ENCODE results near the gene GGCT.
A peak's percentile ranks its signal among the peaks of the same experiment; 100 is the strongest.
"Not testable (repeated sequence)": the region's sequence is repeated elsewhere in the genome, so short reads cannot be mapped to it uniquely, and the experiment has no call there.

Gene GGCT

GRCh38 chr7:30522159-30522558 lies 17.5 kb upstream of the GGCT start:
- intact Hi-C loops (cut with DNase I), result no loop called here
- DNase-seq, result no peak

GRCh38 chr7:30521532-30521931 lies 16.9 kb upstream of the GGCT start:
- DNase-seq, result no peak

DNA sequence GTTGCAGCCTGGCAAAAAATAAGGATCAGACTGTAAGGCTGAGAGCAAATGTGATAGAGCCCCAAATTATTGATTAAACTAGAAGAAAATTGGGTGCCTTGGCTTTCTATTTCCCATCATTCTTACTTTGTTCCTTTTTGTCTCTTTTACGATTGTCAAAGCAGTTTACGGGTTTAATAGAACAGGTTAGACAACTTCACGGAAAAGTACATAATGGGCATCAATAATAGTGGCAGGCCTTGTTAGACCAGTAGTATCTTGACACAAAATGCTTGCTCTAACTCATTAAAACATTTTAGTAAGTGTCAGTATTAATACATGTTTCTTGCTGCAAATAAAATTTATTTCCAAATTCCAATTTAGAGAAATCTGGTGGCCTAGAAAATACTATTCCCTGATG lies 14.5 kb upstream of the GGCT start:
- DNase-seq, result no peak
- intact Hi-C loops (cut with DNase I), result no loop called here

More at GRCh38 chr7:30521532-30521931, 16.9 kb upstream of the GGCT start:
- intact Hi-C loops (cut with DNase I), result no loop called here

GRCh38 chr7:30515761-30516160 lies 11.1 kb upstream of the GGCT start:
- intact Hi-C loops (cut with DNase I), result no loop called here
- no peak for DNase-seq

- intact Hi-C loops (cut with DNase I), result no loop called here
- DNase-seq, result no peak
These were observed 10.1 kb upstream of the GGCT start for GRCh38 chr7:30514776-30515175.

- intact Hi-C loops (cut with DNase I), result no loop called here
- no peak for DNase-seq
These were observed 9.5 kb upstream of the GGCT start for GRCh38 chr7:30514177-30514576.

DNA sequence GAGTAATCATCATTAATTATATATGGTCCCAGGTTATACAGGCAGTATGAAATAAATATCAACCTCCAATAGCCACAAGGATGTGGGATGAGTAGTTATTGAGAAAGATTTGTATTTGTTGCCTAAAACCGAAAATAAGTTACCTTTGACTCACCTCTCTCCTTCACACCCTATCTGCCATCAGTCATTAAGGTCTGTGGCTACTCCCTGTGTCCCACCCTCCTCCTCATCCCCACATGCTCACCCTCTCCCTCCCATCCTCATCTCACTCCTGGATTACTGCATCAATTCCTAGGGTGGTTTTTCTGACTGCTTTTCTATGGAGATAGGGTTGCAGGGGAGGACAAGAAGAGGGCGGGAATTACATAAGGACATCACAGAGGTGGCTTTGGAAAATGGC lies 9.1 kb upstream of the GGCT start:
- intact Hi-C loops (cut with DNase I), result no loop called here

DNA sequence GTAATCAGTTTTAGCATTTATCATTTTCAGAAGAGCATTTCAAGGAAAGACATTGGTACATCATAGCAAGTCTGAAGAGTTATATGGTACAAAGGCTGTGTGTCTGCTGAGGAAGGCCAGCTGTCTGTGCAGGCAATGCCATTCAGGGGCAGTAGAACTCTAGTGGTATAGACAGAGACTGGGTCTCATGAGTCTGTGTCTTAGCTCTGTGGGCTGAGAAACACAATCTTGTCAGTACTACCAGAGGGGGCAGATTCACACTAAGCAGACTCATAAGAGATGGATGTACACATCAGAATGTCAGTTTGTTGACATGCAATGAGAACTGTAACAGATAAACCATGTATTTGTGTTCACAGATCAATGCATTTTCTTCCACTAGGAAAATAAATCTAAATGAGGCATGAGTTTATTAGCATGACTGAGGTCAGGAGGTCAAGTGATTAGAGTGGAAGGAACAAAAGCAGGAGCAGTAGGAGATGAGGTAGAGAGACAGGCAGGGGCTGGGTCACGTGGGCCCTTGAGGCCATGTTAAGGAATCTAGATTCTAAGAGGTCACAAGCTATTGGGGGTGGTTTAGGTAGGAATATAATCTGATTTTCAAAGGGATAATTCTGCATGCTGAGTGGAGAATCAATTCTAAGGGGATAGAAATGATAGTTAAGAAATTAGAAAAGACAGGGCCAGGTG lies 7.5 kb upstream of the GGCT start:
- intact Hi-C loops (cut with DNase I), result no loop called here
- DNase-seq, result no peak

More for the DNA sequence above, 9.1 kb upstream of the GGCT start:
- no peak for DNase-seq

DNA sequence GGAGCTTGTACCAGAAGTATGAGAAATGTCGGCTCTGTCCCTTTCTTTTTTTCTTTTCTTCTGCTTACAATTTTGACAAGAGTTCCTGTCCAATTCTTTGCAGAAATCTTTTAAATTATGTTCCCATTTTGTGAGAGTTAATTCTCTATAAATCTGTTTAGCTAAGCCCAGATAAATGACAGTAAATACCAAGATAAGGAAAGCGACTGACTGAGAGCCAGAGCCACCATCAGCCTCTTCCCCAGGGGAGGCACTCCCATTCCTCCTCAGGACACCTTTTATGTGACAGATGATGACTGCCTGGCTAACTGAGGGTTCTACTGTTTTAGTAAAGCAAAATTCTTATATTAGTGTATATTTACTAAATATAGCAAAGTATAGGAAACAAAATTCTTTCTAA lies 6.9 kb upstream of the GGCT start:
- intact Hi-C loops (cut with DNase I), result no loop called here
- no peak for DNase-seq

GRCh38 chr7:30510124-30511075 lies 5.8 kb upstream of the GGCT start:
- intact Hi-C loops (cut with DNase I), result no loop called here
- peak in 27 of 42 donors; percentile 7 to 64 (median 28) for DNase-seq

DNA sequence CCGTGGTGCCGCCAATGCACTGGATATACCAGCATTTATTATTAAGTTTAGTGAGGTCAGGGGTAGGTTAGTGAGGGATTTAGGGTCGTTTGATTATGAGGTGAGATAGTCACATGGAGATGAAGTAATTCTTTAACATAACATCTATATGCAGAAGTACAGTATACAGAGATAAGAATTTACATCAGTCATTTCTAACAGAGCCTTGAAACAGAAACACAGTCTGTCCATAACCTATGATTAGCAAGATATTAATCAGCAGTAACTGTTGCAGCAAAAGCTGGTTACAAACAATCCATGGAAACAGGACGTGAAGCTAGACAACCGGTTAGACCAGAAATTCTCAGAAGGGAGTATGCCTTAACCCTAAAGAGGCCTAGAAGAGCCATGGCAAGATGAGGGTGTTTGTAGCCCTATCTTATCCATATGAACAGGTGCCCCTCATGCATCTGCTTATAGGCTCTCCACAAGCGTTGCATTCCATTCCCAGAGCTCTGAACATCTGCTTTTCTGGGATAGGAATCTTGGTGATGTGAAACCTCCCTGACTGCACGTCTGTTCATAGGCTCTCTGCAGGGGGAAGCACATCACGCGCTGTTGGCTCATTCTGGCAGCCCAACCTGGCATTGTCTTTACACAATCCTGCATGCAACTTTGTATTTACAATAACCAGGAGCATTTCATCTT lies 4.7 kb upstream of the GGCT start:
- intact Hi-C loops (cut with DNase I), result loop anchor here (10.0 kb wide), 3 partner anchors 55 to 345 kb away; partner anchors contain the start of gene ZNRF2
- not testable (repeated sequence) for DNase-seq

DNA sequence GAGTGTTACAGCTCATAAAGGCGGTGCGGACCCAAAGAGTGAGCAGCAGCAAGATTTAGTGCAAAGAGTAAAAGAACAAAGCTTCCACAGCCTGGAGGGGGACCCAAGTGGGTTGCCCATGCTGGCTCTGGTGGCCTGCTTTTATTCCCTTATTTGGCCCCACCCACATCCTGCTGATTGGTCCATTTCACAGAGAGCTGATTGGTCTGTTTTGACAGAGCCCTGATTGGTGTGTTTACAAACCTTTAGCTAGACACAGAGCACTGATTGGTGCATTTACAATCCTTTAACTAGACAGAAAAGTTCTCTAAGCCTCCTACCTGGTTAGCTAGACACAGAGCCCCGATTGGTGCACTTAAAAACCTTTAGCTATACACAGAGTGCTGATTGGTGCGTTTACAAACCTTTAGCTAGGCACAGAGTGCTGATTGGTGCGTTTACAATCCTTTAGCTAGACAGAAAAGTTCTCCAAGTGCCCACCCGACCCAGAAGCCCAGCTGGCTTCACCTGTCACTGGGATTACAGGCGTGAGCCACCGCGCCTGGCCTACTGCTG lies 2.8 kb upstream of the GGCT start:
- intact Hi-C loops (cut with DNase I), result loop anchor here (10.0 kb wide), 3 partner anchors 57 to 343 kb away; partner anchors contain the start of gene ZNRF2

GRCh38 chr7:30505174-30505697 lies 607 bp upstream of the GGCT start:
- DNase-seq, result no peak
- intact Hi-C loops (cut with DNase I), result loop anchor here (10.0 kb wide), 3 partner anchors 60 to 340 kb away; partner anchors contain the start of gene ZNRF2

More for the DNA sequence above, 2.8 kb upstream of the GGCT start:
- DNase-seq, result not testable (repeated sequence)

GRCh38 chr7:30503274-30504212 lies 1.1 kb downstream of the GGCT start:
- no peak for DNase-seq
- intact Hi-C loops (cut with DNase I), result loop anchor here (10.0 kb wide), 3 partner anchors 61 to 339 kb away; partner anchors contain the start of gene ZNRF2

GRCh38 chr7:30502470-30503251 lies 2.0 kb downstream of the GGCT start:
- DNase-seq, result no peak
- intact Hi-C loops (cut with DNase I), result loop anchor here (10.0 kb wide), 3 partner anchors 62 to 338 kb away; partner anchors contain the start of gene ZNRF2

DNA sequence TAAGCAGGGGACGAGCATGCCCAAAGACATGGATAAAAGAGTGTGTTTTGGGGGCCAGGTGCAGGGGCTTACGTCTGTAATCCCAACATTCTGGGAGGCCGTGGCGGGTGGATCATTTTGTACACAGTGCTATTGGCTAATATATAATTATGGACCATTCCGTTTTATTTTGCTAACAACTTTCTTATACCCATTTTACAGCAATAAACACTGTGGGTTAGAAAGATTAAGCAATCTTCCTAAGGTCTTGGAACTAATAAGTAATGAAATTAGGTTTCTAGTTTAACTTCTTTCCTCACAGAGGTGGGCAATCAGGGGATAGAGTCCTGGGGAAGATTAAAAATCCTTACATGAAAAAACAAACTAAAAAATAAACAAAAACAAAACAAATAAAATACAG lies 3.4 kb downstream of the GGCT start:
- intact Hi-C loops (cut with DNase I), result loop anchor here (10.0 kb wide), 3 partner anchors 64 to 336 kb away; partner anchors contain the start of gene ZNRF2
- DNase-seq, result no peak

DNA sequence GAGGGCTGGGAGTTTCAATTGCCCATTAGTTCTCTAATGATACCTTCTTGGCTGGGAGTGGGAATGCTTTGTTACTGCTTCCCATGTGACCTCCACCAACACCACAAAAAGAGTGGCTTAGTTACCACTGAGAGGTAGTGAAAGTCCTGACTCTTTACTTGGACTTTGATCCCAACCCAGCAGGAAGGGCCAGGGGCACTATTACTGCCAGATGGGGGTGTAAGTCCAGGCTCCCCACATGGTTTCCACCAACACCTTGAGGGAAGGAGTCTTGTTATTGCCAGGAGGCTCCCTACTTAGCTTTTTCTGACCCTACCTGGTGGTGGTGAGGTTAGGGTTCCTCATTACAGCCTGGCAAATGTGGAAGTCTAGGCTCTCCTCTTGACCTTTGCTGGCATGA lies 11.4 kb downstream of the GGCT start:
- intact Hi-C loops (cut with DNase I), result no loop called here
- no peak for DNase-seq
